SU-DHL-6 (cell line): ENCODE data around the gene NRF1.

Experiments
- H2AFZ ChIP-seq: fragments of 200-600 bp; sonication (generic); 2 replicates; pipeline ENCODE4 v1.6.1; 2014; ENCODE audit warnings: low read depth, mild to moderate bottlenecking, moderate library complexity, mixed read lengths, antibody characterized with exemption, low read length; ENCODE audit not compliant: severe bottlenecking
- H3F3A ChIP-seq: fragments of 200-600 bp; shearing (Covaris generic); 2 replicates; pipeline ENCODE4 v1.6.0; 2016; ENCODE audit warnings: antibody characterized with exemption, mild to moderate bottlenecking; ENCODE audit not compliant: insufficient read depth
- H3K27ac ChIP-seq: fragments of 200-600 bp; sonication (generic); 2 replicates; pipeline ENCODE4 v1.5.1; 2016; ENCODE audit warnings: low read depth, mild to moderate bottlenecking, low read length, moderate library complexity, mixed read lengths
- H3K27me3 ChIP-seq: fragments of 200-600 bp; sonication (generic), shearing (Covaris generic); 2 replicates; pipeline ENCODE4 v1.6.0; 2014; ENCODE audit warnings: mild to moderate bottlenecking, low read length
- H3K36me3 ChIP-seq: fragments of 200-600 bp; sonication (generic); 2 replicates; pipeline ENCODE4 v1.6.1; 2014; ENCODE audit warnings: mild to moderate bottlenecking, low read length, mixed read lengths
- H3K4me2 ChIP-seq: fragments of 300-600, 200-600 bp; shearing (Covaris generic), sonication (generic); 2 replicates; pipeline ENCODE4 v1.6.0; 2014; ENCODE audit warnings: low read length, low read depth, mild to moderate bottlenecking; ENCODE audit not compliant: poor library complexity, severe bottlenecking
- H3K4me3 ChIP-seq: fragments of 200-600 bp; sonication (generic); 2 replicates; pipeline ENCODE4 v1.5.1; 2014; ENCODE audit warnings: antibody characterized with exemption, low read length, mild to moderate bottlenecking, mixed read lengths; ENCODE audit not compliant: insufficient read depth, poor library complexity, severe bottlenecking
- H3K79me2 ChIP-seq: fragments of 200-600 bp; sonication (generic); 2 replicates; pipeline ENCODE4 v1.6.1; 2014; ENCODE audit warnings: mild to moderate bottlenecking, low read length, moderate library complexity; ENCODE audit not compliant: insufficient read depth
- H3K9ac ChIP-seq: fragments of 200-600 bp; sonication (generic); 2 replicates; pipeline ENCODE4 v1.7.0; 2014; ENCODE audit warnings: mild to moderate bottlenecking, low read length
- H3K9me2 ChIP-seq: fragments of 200-600 bp; sonication (generic); replicated peaks from 2 replicates; pipeline ENCODE4 v1.6.1; 2014; ENCODE audit warnings: low read length; ENCODE audit not compliant: insufficient read depth
- H3K9me3 ChIP-seq: fragments of 200-600 bp; sonication (generic); 2 replicates; pipeline ENCODE4 v1.6.1; 2014; ENCODE audit warnings: low read length, mixed read lengths; ENCODE audit not compliant: insufficient read depth
- H4K20me1 ChIP-seq: fragments of 200-600 bp; sonication (generic); 2 replicates; pipeline ENCODE4 v1.6.1; 2014; ENCODE audit warnings: low read depth, mild to moderate bottlenecking, antibody characterized with exemption, low read length, moderate library complexity, mixed read lengths
- EZH2phosphoT487 ChIP-seq: fragments of 200-600 bp; sonication (generic), shearing (Covaris generic); conservative IDR thresholded peaks from 2 replicates; pipeline ENCODE4 v1.6.1; 2018; ENCODE audit warnings: mild to moderate bottlenecking, antibody characterized with exemption, low read length, moderate library complexity, mixed read lengths
- TF ChIP-seq, protein P1 (sequence below): fragments of 200-600 bp; sonication (generic); IDR thresholded peaks from one replicate; pipeline ENCODE4 v1.5.1; 2017; ENCODE audit warnings: antibody characterized with exemption, mild to moderate bottlenecking, low read length, moderate library complexity; ENCODE audit not compliant: insufficient read depth, poor library complexity, severe bottlenecking

NRF1 gene

DNA sequence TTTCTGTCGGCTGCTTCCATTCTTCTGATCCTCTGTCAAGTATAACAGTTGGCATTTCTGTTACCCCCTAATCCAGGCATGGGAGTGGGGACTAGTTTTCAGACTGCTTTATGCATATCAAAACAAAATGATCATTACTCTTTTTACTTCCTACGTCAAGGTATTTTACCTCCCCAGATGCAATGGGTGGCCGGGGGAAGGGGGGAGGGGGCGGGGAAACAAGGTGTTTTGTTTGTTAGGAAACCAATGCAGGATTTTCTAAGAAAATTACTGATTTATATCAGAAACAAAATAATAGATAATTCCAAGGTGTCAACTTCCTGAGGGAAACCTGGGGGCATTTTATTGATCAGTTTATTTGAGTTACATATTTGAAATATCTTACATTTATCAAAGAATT lies 66.3 kb downstream of the NRF1 start:
- Histone ChIP-seq H3K9me2 (no peaks in the 10 kb centered on the region), H3K79me2 (no peaks in the 10 kb centered on the region), H3K4me3 (no peak overlapping the region), H3K27ac (no peak overlapping the region), H2AFZ (no peak overlapping the region), H3K27me3 (no peaks in the 10 kb centered on the region), H4K20me1 (no peaks in the 10 kb centered on the region), H3F3A (no peaks in the 10 kb centered on the region), H3K4me2 (no peak overlapping the region), H3K9ac (no peak overlapping the region), H3K9me3 (no peaks in the 10 kb centered on the region), H3K36me3 (peaks cover 17% of the 10 kb centered on the region)
- TF ChIP-seq EZH2phosphoT487: no peak
- TF ChIP-seq, protein P1, sequence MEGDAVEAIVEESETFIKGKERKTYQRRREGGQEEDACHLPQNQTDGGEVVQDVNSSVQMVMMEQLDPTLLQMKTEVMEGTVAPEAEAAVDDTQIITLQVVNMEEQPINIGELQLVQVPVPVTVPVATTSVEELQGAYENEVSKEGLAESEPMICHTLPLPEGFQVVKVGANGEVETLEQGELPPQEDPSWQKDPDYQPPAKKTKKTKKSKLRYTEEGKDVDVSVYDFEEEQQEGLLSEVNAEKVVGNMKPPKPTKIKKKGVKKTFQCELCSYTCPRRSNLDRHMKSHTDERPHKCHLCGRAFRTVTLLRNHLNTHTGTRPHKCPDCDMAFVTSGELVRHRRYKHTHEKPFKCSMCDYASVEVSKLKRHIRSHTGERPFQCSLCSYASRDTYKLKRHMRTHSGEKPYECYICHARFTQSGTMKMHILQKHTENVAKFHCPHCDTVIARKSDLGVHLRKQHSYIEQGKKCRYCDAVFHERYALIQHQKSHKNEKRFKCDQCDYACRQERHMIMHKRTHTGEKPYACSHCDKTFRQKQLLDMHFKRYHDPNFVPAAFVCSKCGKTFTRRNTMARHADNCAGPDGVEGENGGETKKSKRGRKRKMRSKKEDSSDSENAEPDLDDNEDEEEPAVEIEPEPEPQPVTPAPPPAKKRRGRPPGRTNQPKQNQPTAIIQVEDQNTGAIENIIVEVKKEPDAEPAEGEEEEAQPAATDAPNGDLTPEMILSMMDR: no peak

DNA sequence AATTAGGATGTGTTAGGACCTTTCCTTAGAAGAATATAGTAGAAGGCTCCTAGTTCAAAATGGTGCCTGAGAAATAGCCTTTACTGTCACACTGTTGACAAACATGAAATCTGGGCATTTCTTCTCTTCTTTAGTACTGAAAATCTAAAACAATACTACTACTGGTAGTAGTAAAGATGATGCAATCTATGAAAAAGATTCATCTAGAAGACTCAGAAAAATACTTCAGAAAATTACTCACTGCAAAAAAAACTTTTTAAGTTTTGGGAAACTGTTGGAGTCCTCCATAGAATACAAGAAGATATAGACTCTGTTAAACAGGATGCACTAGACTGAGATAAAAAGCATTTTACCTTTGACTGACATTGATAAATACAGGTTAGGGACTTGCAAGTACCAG lies 67.1 kb downstream of the NRF1 start:
- Histone ChIP-seq H3K79me2 (no peaks in the 10 kb centered on the region), H3K36me3 (peaks cover 13% of the 10 kb centered on the region), H3K9me3 (no peaks in the 10 kb centered on the region), H3K4me3 (no peak overlapping the region), H3F3A (no peaks in the 10 kb centered on the region), H2AFZ (no peak overlapping the region), H3K9ac (no peak overlapping the region), H3K9me2 (no peaks in the 10 kb centered on the region), H3K27ac (no peak overlapping the region), H3K4me2 (no peak overlapping the region), H4K20me1 (no peaks in the 10 kb centered on the region), H3K27me3 (no peaks in the 10 kb centered on the region)
- no peak for TF ChIP-seq EZH2phosphoT487
- TF ChIP-seq, protein P1: no peak

DNA sequence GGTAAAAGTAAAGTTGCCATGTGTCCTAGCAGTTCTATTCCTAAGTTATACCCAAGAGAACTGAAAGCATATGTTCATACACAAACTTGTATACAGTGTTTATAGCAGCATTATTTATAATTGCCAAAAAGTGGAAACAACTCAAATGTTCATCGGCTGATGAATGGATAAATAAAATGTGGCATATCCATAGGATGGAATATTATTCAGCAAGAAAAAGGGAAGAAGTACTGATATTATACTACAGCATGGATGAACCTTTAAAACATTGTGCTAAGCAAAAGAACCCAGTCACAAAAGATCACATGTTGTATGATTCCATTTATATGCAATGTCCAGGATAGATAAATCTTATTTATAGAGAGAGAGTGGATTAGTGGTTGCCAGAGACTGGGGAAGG lies 68.9 kb downstream of the NRF1 start:
- Histone ChIP-seq H3K79me2 (no peaks in the 10 kb centered on the region), H3K36me3 (peaks cover 4% of the 10 kb centered on the region), H4K20me1 (no peaks in the 10 kb centered on the region), H3K9me2 (no peaks in the 10 kb centered on the region), H3K4me3 (no peak overlapping the region), H3K4me2 (no peak overlapping the region), H3K27me3 (no peaks in the 10 kb centered on the region), H3K9me3 (no peaks in the 10 kb centered on the region), H2AFZ (no peak overlapping the region), H3F3A (no peaks in the 10 kb centered on the region), H3K27ac (no peak overlapping the region), H3K9ac (no peak overlapping the region)
- TF ChIP-seq, protein P1: no peak
- TF ChIP-seq EZH2phosphoT487: no peak
